NB4 (cell line): ENCODE results near the gene LEFTY2.

Experiments
- MYC ChIP-seq: IDR thresholded peaks from 2 replicates; pipeline ENCODE4 v1.6.1; 2011; ENCODE audit warnings: low read depth, low read length
- POLR2A ChIP-seq: IDR thresholded peaks from 2 replicates; pipeline ENCODE4 v1.6.1; 2011; ENCODE audit warnings: mild to moderate bottlenecking; ENCODE audit not compliant: insufficient read length; ENCODE audit errors: extremely low read depth
- TF ChIP-seq, protein P1 (sequence below): IDR thresholded peaks from one replicate; pipeline ENCODE4 v1.5.1; 2012; ENCODE audit warnings: low read depth, low read length

DNA sequence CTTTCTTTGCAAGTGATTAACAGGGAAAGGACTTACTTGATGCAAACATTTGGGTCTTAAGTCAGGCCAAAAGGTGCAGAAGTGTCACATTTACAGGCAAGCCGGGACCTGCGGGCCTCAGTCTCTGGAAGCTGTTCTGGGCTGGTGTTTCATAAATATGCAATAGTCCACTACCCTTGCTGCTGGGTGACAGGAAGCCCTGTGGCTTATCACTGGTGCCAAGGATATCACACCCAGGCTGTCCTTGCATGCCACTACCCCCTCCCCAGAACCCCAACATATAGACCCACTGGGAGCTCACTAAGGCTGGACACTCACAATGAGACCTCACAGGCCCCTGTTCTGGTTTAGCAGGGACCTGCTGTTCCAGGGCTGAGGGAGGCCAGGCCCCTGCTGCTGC is 3.4 kb upstream of the LEFTY2 start:
- no peak for TF ChIP-seq POLR2A
- TF ChIP-seq, protein P1, sequence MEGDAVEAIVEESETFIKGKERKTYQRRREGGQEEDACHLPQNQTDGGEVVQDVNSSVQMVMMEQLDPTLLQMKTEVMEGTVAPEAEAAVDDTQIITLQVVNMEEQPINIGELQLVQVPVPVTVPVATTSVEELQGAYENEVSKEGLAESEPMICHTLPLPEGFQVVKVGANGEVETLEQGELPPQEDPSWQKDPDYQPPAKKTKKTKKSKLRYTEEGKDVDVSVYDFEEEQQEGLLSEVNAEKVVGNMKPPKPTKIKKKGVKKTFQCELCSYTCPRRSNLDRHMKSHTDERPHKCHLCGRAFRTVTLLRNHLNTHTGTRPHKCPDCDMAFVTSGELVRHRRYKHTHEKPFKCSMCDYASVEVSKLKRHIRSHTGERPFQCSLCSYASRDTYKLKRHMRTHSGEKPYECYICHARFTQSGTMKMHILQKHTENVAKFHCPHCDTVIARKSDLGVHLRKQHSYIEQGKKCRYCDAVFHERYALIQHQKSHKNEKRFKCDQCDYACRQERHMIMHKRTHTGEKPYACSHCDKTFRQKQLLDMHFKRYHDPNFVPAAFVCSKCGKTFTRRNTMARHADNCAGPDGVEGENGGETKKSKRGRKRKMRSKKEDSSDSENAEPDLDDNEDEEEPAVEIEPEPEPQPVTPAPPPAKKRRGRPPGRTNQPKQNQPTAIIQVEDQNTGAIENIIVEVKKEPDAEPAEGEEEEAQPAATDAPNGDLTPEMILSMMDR, result no peak
- no peak for TF ChIP-seq MYC
